Measurements from ENCODE around the gene STRAP. TPM values are rescaled to one million over a fixed set of nuclear protein-coding genes. Genes with fewer than 3 reads are reported as not detected.

STRAP gene
- total RNA-seq: 52.9 and 117 TPM in 2 replicates

GRCh38 chr12:15882118-15882971, at the start of gene STRAP:
Gene STRAP (plus strand): TSS chr12:15882387. CDS start chr12:15882708, 321 bp downstream.

GRCh38 chr12:15910864-15911721, 28.9 kb downstream of the STRAP start, which contains the start of gene DERA:
Gene DERA (plus strand): TSS chr12:15911332. CDS start chr12:15911384, 52 bp downstream.

Other genes starting within 250 kb of the STRAP start
- 69.0 and 83.3 TPM in 2 replicates for gene EPS8, start 93.0 kb upstream of the STRAP start, total RNA-seq
- 46.0 and 86.7 TPM in 2 replicates for gene DERA, start 28.9 kb downstream of the STRAP start, total RNA-seq

Measured in smooth muscle cell of trachea (primary cell).